HCT116 (cell line): ENCODE results near the gene PTPRQ.

ENCODE experiments used
- EGR1 ChIP-seq: IDR thresholded peaks from 2 replicates; pipeline ENCODE4 v1.6.1; 2012; ENCODE audit warnings: low read depth
- POLR2A ChIP-seq: IDR thresholded peaks from 2 replicates; pipeline ENCODE4 v1.7.0; 2011; ENCODE audit warnings: borderline replicate concordance; ENCODE audit not compliant: insufficient read depth, insufficient read length; ENCODE audit errors: extremely low read depth
- SIN3A ChIP-seq: IDR thresholded peaks from 2 replicates; pipeline ENCODE4 v1.6.1; 2012; ENCODE audit warnings: low read depth
- YY1 ChIP-seq: IDR thresholded peaks from 2 replicates; pipeline ENCODE4 v1.6.1; 2011; ENCODE audit warnings: low read length, low read depth, moderate library complexity, mild to moderate bottlenecking; ENCODE audit not compliant: insufficient replicate concordance; ENCODE audit errors: extremely low read depth
- TF ChIP-seq, protein P1 (sequence below), 3 experiments: fragments of 200-600 bp in 1 of 3; sonication (generic) in 1 of 3; IDR thresholded peaks in 2 of 3; conservative IDR thresholded peaks in 1 of 3; 2 replicates each; pipeline ENCODE4 v1.5.1; 2012 to 2017; ENCODE audit warnings: low read depth in 2 of 3, low read length in 2 of 3, antibody characterized with exemption in 1 of 3, borderline replicate concordance in 1 of 3, control low read depth in 1 of 3, mild to moderate bottlenecking in 1 of 3, mixed read lengths in 1 of 3, mixed run types in 1 of 3, moderate library complexity in 1 of 3; ENCODE audit not compliant: insufficient read depth in 1 of 3
- TF ChIP-seq, protein P2 (sequence below): IDR thresholded peaks from 2 replicates; pipeline ENCODE4 v1.6.1; 2012

DNA sequence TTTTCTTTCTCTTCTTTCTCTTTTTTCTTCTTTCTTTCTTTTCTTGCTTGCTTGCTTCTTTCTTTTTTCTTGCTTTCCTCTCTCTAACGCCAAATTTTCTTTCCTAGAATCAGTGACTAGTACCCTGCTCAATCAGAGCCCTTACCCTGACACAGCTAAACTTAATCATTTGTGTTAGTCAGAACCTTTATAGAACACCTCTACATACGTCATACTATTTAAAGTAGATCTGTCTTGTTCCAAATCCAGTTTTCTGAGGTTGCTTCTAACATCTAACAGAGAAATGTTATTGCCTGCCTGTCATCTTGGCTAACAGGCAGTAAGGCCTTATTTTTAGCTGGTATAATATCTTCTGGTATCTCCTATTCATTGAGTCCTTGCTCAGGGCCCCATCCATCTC, 197.9 kb downstream of the PTPRQ start:
- TF ChIP-seq EGR1 (no peak), POLR2A (no peak), SIN3A (no peak), YY1 (no peak)
- TF ChIP-seq, protein P1, sequence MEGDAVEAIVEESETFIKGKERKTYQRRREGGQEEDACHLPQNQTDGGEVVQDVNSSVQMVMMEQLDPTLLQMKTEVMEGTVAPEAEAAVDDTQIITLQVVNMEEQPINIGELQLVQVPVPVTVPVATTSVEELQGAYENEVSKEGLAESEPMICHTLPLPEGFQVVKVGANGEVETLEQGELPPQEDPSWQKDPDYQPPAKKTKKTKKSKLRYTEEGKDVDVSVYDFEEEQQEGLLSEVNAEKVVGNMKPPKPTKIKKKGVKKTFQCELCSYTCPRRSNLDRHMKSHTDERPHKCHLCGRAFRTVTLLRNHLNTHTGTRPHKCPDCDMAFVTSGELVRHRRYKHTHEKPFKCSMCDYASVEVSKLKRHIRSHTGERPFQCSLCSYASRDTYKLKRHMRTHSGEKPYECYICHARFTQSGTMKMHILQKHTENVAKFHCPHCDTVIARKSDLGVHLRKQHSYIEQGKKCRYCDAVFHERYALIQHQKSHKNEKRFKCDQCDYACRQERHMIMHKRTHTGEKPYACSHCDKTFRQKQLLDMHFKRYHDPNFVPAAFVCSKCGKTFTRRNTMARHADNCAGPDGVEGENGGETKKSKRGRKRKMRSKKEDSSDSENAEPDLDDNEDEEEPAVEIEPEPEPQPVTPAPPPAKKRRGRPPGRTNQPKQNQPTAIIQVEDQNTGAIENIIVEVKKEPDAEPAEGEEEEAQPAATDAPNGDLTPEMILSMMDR (IDR thresholded peaks at IDR 0.05 in 2 of 3, conservative IDR thresholded peaks at IDR 0.05 in 1 of 3; ENCODE audit: borderline replicate concordance in 1 of 3, insufficient read depth in 1 of 3, low read depth in 2 of 3, low read length in 2 of 3): no peak
- TF ChIP-seq, protein P2, sequence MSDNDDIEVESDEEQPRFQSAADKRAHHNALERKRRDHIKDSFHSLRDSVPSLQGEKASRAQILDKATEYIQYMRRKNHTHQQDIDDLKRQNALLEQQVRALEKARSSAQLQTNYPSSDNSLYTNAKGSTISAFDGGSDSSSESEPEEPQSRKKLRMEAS: no peak
